HepG2 (cell line): ENCODE results near the gene NDUFC1. TPM values are rescaled to one million over a fixed set of nuclear protein-coding genes. Genes with fewer than 3 reads are reported as not detected.
A peak's percentile ranks its signal among the peaks of the same experiment; 100 is the strongest.

Experiments
- ATF3 ChIP-seq: sonication (generic); formaldehyde crosslinking; IDR thresholded peaks from 2 replicates; pipeline ENCODE4 v1.4.0; 2020; ENCODE audit warnings: missing genetic modification reagents
- E2F2 ChIP-seq: sonication (generic); formaldehyde crosslinking; IDR thresholded peaks from 2 replicates; pipeline ENCODE4 v1.4.0; 2020; ENCODE audit warnings: missing genetic modification reagents, borderline replicate concordance
- LBX2 ChIP-seq: sonication (generic); formaldehyde crosslinking; IDR thresholded peaks from 2 replicates; pipeline ENCODE4 v1.5.0; 2020; ENCODE audit warnings: missing genetic modification reagents, mild to moderate bottlenecking, borderline replicate concordance
- MEIS1 ChIP-seq: sonication (generic); formaldehyde crosslinking; IDR thresholded peaks from 2 replicates; pipeline ENCODE4 v1.9.0; 2021; ENCODE audit warnings: mild to moderate bottlenecking, missing genetic modification reagents, moderate library complexity, borderline replicate concordance
- MLXIP ChIP-seq: sonication (generic); formaldehyde crosslinking; IDR thresholded peaks from 2 replicates; pipeline ENCODE4 v1.9.0; 2021; ENCODE audit warnings: missing genetic modification reagents, borderline replicate concordance
- MTA1 ChIP-seq: sonication (generic); formaldehyde crosslinking; IDR thresholded peaks from 2 replicates; pipeline ENCODE4 v1.4.0; 2020; ENCODE audit warnings: missing genetic modification reagents, mild to moderate bottlenecking, borderline replicate concordance
- NFIB ChIP-seq: sonication (generic); formaldehyde crosslinking; IDR thresholded peaks from 2 replicates; pipeline ENCODE4 v1.9.0; 2021; ENCODE audit warnings: missing genetic modification reagents, mild to moderate bottlenecking, borderline replicate concordance
- REXO4 ChIP-seq: sonication (generic); formaldehyde crosslinking; IDR thresholded peaks from 2 replicates; pipeline ENCODE4 v1.8.0; 2022; ENCODE audit warnings: missing genetic modification reagents, mild to moderate bottlenecking, borderline replicate concordance
- SNAPC4 ChIP-seq: sonication (generic); formaldehyde crosslinking; IDR thresholded peaks from 2 replicates; pipeline ENCODE4 v1.4.0; 2020; ENCODE audit warnings: mild to moderate bottlenecking, missing genetic modification reagents
- TGIF2 ChIP-seq: IDR thresholded peaks from 2 replicates; pipeline ENCODE4 v1.6.1; 2016; ENCODE audit warnings: control low read depth, missing compliant biosample characterization
- TMF1 ChIP-seq: sonication (generic); formaldehyde crosslinking; IDR thresholded peaks from 2 replicates; pipeline ENCODE4 v1.8.1; 2022; ENCODE audit warnings: low read depth, missing genetic modification reagents
- U2AF1 ChIP-seq: fragments of 200-400 bp; formaldehyde crosslinking; optimal IDR thresholded peaks from 2 replicates; pipeline ENCODE3; 2017; ENCODE audit warnings: mild to moderate bottlenecking, low read depth, low read length
- WIZ ChIP-seq: sonication (generic); formaldehyde crosslinking; IDR thresholded peaks from 2 replicates; pipeline ENCODE4 v1.5.1; 2020; ENCODE audit warnings: mild to moderate bottlenecking, missing genetic modification reagents
- ZBTB7B ChIP-seq: sonication (generic); formaldehyde crosslinking; IDR thresholded peaks from 2 replicates; pipeline ENCODE4 v1.4.0; 2020; ENCODE audit warnings: missing genetic modification reagents
- ZKSCAN5 ChIP-seq: sonication (generic); formaldehyde crosslinking; IDR thresholded peaks from 2 replicates; pipeline ENCODE4 v1.5.1; 2020; ENCODE audit warnings: mild to moderate bottlenecking, missing genetic modification reagents
- ZNF180 ChIP-seq: sonication (generic); formaldehyde crosslinking; IDR thresholded peaks from 2 replicates; pipeline ENCODE4 v1.4.0; 2020; ENCODE audit warnings: low read depth, missing genetic modification reagents, borderline replicate concordance
- ZNF20 ChIP-seq: sonication (generic); formaldehyde crosslinking; IDR thresholded peaks from 2 replicates; pipeline ENCODE4 v1.4.0; 2020; ENCODE audit warnings: mild to moderate bottlenecking, moderate library complexity, missing genetic modification reagents
- ZNF572 ChIP-seq: sonication (generic); formaldehyde crosslinking; IDR thresholded peaks from 2 replicates; pipeline ENCODE4 v1.5.1; 2020; ENCODE audit warnings: mild to moderate bottlenecking, missing genetic modification reagents
- ZNF713 ChIP-seq: sonication (generic); formaldehyde crosslinking; IDR thresholded peaks from 2 replicates; pipeline ENCODE4 v1.4.0; 2020; ENCODE audit warnings: mild to moderate bottlenecking, missing genetic modification reagents
- polyA plus RNA-seq, 8 experiments: library from polyadenylated mRNA; depleted of rRNA in 3 of 8; stranded (reverse) in 7 of 8; unstranded in 1 of 8; fragments of >200 nt; fragmentation: Illumina TruSeq in 4 of 8; extraction: Trizol in 4 of 8; gene quantifications; 2 replicates each; pipeline versions ENCODE4 v1.2.1 to v1.2.3, GENCODE V29; 2011 to 2016; ENCODE audit warnings: low read depth in 4 of 8, missing spikeins in 1 of 8, mixed read lengths in 1 of 8; ENCODE audit not compliant: insufficient read depth in 1 of 8
- total RNA-seq, 5 experiments: library from RNA; depleted of rRNA; stranded (reverse); fragments of >200 nt; fragmentation: Illumina TruSeq; extraction: Trizol; gene quantifications; 2 replicates each; pipeline ENCODE4 v1.2.3, GENCODE V29; 2016; ENCODE audit warnings: low read depth in 1 of 5

The NDUFC1 gene
- total and polyA plus RNA-seq, 2 of the 13 experiments (the other 11 are each of a cell fraction or from before 2014, with no cell fraction given), result 43.4 to 96.4 TPM

DNA sequence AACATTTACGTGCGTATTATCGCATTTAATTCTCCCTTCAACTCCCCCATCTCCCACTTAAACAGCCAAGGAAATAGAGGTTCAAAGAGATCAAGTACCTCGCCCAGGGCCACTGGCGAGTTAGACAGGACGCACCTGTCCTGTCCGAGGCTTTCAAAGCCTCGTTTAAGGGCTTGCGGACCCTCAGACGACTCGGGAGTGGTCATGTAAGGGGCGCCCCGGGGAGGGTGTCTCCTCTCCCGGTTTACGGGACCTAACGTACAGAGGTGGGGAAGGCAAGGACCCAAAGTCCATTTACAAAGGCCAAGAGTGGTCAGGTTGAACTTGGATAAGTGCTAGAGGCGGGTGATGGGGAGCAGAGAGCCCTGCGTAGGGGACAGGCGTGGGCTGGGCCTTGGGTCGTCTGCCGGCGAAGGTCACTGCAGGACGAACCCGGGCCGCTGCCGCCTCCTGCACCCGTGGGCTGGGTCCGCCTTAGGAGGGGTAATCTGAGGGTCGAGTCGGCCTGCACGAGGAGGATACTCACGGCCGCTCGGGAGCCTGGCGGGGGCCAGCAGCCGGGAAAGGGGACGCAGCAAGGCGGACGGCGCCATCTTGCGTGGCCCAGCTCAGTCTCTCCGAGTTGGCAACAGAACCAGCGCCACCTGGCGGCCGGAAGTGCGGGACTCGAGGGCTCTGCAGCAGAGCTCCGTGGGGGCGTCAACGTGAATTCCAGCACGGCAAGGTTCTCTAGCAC is 6.9 kb downstream of the NDUFC1 start (continued):
- TF ChIP-seq SNAPC4 (CRISPR knock-in tag) (peak; percentile 90), E2F2 (CRISPR knock-in tag) (0 out of 2 replicates have a peak, but pooled peaks have one; percentile 23), ZNF572 (CRISPR knock-in tag) (peak; percentile 93; the same call in 1 of the 2 replicates), LBX2 (CRISPR knock-in tag) (peak; percentile 48; the same call in 1 of the 2 replicates), ZNF20 (CRISPR knock-in tag) (peak; percentile 85; the same call in 1 of the 2 replicates), ATF3 (CRISPR knock-in tag) (no peak), WIZ (no peak), TGIF2 (peak; percentile 38; the same call in 1 of the 2 replicates), MEIS1 (CRISPR knock-in tag) (0 out of 2 replicates have a peak, but pooled peaks have one; percentile 51), TMF1 (CRISPR knock-in tag) (peak; percentile 69; the same call in 1 of the 2 replicates), ZBTB7B (peak; percentile 82), MTA1 (CRISPR knock-in tag) (peak; percentile 78; the same call in 1 of the 2 replicates), MLXIP (CRISPR knock-in tag) (no peak), REXO4 (CRISPR knock-in tag) (no peak), ZNF713 (no peak), ZNF180 (CRISPR knock-in tag) (no peak), NFIB (CRISPR knock-in tag) (no peak), U2AF1 (no peak), ZKSCAN5 (no peak)
